CD1c-positive myeloid dendritic cell (primary cell): Measurements from ENCODE around the gene SPAG17.

Experiments used
- DNase-seq: peaks from one replicate; pipeline ENCODE4 v3.0.0-alpha.2; 2016; ENCODE audit errors: extremely low spot score

The SPAG17 gene

DNA sequence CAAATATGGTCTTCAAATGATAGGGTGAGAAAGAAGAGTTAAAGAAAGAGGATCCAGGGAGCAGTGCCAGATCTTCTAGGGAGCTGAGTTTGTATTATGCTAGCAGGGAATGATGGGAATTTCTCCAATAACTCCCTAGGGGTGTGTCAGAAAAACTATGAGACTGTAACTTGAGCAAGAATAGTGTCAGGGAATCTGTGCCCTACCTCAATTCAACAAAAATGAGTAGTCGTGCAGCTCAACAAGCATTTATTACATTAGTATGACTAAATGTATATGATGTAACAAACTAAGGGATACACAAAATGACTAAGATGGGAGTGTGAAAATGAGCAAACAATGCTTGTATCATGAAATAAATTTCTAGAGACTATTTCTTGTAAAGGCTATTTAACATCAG is 24.2 kb downstream of the SPAG17 start:
- DNase-seq, result no peak

- DNase-seq, result no peak
Measured at GRCh38 chr1:118159569-118159968, 25.5 kb downstream of the SPAG17 start.

DNA sequence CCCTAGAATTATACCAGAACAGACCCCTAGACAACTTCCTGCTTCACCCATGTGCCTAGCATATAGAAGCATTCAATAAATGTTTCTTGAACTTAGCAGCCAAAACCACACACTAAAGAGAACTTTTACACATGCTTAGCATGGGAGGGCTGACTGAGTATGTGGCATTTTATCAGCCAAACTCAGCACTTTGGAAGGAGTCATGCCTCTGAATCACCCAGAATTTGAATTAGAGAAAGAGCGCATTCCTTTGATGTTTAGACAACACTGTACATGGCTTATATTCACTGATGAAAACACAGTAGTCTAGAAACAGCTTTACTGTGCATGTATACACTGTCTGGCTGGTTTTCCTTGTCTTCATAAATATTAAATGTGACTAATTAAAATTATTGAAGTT is 26.1 kb downstream of the SPAG17 start:
- no peak for DNase-seq

DNA sequence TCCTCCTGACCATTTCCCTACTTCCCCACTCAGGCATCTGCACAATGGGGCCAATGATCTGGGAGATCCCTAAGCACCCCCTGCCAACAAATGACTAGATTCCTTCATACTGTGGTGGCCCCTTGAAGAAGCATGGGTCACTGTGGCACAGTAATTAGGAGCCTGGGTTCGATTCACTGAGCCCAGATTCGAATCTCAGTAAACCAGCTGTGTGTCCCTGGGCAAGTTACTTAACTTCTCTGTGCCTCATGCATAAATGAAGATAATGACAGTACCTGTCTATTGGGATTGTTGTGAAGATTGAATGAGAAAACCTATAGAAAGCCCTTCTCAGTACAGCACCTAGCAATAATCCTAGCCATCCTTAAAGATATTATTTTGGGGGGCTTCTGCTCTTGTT is 27.5 kb downstream of the SPAG17 start:
- DNase-seq, result no peak

DNA sequence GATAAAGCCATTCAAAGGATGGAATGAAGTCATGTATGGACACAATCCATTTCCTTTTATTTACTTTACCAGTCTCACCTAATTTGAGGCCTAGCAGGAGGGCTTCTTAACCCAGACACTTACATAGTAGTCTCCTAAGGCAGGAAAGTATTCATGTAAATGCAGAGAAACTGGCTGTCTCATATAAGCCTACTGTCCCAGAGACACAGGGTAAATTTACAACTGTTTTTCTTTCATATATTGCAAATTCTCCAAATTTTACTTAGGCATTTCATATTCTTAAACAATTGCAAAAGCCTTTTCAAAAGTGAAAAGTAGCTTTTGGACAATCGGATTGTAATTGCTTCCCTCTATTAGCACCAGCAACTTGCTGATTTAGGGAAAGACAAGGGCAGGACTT is 29.9 kb downstream of the SPAG17 start:
- no peak for DNase-seq

GRCh38 chr1:118154220-118154619 is 30.8 kb downstream of the SPAG17 start:
- no peak for DNase-seq

DNA sequence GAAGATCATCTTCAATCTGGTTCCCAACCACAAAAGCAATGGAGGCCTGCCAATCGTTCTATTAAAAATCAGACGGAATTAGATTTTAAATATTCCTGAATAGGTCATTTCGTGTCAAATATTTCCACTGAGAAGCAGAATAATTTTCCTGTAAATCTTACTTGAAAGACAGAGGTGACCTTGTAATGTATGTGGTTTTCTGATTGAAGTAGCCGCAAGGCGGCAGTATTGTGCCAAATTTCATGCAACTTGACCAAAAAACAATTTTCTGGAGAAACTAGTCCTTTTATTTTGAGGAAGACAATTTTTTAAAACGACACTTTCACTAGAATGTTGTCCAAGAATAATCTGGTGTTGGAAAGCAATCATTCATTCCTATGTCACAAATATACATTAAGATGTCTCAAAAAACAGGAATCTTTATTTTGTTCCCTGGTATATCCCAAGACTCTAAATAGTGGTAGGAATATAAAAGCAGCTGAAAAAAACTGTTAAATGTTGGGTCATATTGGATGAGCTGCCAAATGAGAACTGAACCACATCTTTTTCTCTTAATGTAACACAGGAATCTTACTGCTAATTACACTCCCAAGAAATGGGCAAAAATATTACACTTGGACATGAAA is 33.6 kb downstream of the SPAG17 start:
- DNase-seq, result peak; percentile 62

GRCh38 chr1:118149799-118150198 is 35.2 kb downstream of the SPAG17 start:
- no peak for DNase-seq

GRCh38 chr1:118148034-118148433 is 37.0 kb downstream of the SPAG17 start:
- no peak for DNase-seq

DNA sequence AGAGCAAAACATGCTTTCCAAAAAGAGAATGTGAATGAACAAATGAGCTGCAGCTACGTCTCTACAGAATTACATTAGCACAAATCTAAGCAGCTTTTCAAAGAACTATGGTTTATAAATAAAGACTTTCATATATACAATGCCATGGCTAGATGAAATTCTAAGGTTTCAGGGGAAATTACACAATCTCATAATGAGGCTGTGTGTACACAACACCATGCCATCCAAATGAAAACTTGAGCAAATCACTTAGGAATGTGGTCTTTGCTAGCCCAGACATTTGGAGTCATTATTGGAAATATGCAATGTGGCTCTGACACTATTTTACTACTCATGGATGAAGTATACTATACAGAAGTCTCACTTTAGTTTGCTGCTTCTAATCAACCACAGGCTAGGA is 37.5 kb downstream of the SPAG17 start:
- no peak for DNase-seq

DNA sequence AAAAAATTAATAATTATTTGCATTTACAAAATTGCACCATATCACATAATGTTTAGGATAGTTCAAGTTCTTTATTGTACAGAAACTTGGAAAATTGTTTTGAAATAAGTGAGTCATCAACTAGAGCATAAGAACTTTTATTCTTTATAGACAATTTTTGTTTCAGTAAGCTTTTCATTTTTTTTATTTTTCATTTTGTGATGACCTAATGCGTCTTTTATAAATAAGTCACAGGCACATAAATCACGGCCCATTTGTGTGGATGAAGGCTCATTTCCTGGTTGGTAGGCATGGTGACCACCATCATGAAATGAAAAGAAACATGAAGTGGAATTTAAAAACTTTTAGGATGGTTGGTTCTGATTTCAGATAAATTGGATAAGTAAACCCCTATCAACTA is 39.3 kb downstream of the SPAG17 start:
- DNase-seq, result no peak

- no peak for DNase-seq
Measured at GRCh38 chr1:118144684-118145083, 40.3 kb downstream of the SPAG17 start.

GRCh38 chr1:118143831-118144230 is 41.2 kb downstream of the SPAG17 start:
- DNase-seq, result no peak

DNA sequence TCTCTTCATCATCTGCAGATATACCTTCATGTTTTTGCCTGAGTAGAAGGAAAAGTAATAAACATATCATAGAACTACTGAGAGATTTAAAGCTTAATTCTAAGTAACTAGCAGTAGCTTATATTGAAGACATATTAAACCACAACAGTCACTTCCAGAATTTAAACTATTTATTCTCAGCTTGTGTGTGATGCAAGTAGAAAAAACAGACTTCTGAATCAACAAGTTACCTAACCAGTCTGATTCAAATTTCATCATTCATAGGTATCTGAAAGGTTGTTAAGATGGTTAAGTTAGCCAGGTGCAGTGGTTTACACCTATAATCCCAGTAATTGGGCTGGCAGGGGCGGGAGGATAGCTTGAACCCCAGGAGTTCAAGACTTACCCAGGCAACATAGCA is 41.9 kb downstream of the SPAG17 start:
- DNase-seq, result no peak

DNA sequence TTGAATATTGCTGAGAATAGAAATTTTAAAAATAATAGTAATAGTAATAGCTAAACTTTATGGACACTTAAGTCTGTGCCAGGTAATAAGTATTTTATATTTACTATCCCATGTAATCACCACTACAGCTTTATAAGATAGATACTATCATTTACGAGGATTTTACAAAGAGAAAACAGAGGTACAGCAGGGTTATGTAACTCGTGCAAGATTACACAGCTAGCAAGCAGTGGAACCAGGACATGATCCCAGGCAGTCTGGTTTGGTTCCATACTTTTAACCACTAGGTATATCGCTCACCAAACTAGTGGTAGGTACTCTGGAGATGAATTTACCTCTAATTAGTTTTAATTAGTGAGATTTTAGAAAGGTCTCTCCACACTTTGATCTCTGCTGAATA is 42.5 kb downstream of the SPAG17 start:
- DNase-seq, result no peak

GRCh38 chr1:118137900-118138299 is 47.1 kb downstream of the SPAG17 start:
- DNase-seq, result no peak

- DNase-seq, result peak; percentile 80
Measured at GRCh38 chr1:118136187-118136941, 48.7 kb downstream of the SPAG17 start.

DNA sequence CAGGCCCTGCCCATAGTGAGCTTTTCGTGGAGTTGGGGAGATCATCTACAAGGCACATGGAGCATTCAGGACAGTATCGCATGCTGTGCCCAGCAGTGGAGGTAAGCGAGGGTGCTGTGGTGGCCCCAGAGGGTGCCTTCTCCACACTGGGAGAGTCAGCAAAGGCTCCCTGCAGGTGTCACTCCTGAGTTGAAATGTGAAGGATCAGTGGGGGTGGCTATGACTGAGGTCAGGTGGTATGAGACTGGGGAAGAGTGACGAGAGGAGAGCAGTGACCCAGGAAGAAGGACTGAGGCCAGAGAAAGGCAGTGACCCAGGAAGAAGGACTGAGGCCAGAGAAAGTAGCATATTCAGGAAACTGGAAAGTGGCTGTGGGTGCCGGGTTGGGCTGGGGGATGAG is 53.0 kb downstream of the SPAG17 start:
- DNase-seq, result no peak

DNA sequence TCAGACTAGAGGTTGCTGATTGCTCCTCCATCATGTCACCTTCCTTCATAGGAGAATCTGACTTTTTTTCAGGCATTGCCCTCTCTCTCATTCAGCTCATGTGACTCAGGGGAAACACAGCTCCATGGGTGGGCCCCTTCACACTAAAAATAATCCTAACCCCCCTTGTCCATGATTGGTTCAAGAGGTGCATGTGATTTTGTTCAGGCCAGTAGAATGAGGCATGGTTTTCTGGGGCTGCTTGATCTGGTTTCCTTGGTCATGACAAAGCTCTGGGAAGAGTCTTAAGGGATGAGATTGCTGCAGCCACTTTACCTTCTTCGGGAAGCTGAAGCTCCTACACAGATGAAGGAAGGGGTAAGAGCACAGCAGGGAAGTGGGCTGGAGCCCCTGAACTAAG is 56.3 kb downstream of the SPAG17 start:
- DNase-seq, result no peak

- no peak for DNase-seq
Measured at GRCh38 chr1:118124064-118124463, 61.0 kb downstream of the SPAG17 start.

DNA sequence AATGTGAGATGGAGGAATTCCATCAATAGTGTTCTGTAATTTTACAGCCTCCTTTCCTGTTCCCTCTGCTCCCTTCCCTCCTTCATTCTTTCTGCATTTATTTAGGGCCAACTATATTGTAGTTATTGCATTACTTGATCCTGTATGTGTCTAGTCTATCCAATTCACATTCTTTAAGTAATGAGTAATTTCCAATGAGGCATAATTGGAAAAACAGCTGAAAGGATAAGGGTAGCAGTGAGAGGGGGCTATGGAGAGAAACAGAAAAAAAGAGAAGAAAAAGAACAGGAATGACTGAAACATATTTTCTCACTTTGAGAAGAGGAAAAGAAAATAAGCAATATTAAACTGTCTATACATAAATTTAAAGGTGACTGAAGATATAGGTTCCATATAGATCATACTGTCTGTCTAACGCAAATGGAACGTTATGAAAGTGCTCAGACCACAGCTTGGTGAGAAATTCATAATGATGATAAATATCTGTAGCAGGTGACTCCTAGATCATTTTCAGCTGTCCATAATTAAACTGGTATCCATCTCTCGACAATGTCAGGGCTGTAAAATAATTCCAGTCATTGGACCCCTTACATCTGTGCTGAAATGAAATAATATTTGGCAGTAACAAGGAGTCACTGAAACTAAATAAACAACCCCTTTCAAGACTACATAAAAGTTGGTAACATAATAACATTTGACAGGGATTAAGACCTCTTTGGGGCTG is 61.8 kb downstream of the SPAG17 start:
- no peak for DNase-seq

DNA sequence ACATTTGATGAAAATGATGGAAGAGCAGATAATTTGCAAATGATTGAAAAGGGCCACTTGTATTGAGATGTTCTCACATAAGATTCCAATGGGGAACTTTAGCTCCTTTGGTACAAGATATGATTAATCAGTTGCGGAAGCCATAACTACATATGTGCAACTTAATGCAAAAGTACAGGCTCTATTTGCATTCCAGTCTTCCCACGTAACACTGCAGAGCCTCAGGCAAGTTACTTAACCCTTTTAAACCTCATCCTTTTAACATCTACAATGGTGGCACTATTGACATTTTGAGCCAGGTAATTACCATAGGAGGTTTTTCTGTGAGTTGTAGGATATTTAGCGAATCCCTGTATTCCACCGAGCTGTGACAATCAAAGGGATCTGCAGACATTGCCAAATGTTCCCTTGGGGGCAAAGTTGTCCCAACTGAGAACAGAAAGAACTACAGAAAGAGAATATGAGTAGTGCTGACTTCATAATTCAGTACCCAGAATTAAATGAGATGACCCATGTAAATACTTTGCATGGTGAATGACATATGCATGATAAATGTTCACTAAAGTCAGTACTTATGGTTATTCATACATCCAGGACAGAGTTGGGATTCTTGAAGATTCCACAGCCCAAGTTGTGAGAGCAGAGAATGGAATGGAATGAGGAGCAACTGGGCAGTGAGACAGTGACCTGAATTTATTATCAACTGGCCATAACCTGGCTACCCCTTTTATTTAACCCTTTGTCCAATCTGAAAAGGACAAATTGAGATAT is 62.6 kb downstream of the SPAG17 start:
- DNase-seq, result no peak
